NOMO-1 treated with DMSO at 0.1 percent for 48 hours (cell line): ENCODE data around the gene ZNF740.
A peak's percentile ranks its signal among the peaks of the same experiment; 100 is the strongest.
"Not testable (repeated sequence)": the region's sequence is repeated elsewhere in the genome, so short reads cannot be mapped to it uniquely, and the experiment has no call there.

Experiments used
- DNase-seq: peaks from one replicate; lab custom pipeline; 2025; ENCODE audit not compliant: unreplicated experiment; lab: John Stamatoyannopoulos, UW

The ZNF740 gene

DNA sequence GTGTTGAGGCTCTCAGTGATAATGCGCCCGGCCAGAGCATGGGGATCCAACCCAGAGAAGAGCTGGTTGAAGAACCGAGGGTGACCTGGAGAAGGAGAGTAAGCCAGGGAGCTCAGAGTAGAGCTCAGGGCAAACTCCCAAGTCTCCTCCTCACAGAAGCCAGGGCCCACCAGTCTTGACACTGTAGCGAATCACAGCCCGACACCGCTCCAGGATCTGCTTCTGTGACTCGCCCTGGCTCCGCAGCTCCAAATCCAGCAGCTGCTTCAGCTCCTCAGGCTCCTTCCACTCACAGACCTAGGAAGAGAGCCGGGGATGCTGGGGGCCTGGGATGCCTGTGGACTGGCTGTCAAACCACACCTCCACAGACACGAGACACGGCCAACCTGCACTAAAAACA lies 8.2 kb upstream of the ZNF740 start:
- no peak for DNase-seq

- DNase-seq, result no peak
Measured at GRCh38 chr12:53173085-53173715, 7.3 kb upstream of the ZNF740 start.

DNA sequence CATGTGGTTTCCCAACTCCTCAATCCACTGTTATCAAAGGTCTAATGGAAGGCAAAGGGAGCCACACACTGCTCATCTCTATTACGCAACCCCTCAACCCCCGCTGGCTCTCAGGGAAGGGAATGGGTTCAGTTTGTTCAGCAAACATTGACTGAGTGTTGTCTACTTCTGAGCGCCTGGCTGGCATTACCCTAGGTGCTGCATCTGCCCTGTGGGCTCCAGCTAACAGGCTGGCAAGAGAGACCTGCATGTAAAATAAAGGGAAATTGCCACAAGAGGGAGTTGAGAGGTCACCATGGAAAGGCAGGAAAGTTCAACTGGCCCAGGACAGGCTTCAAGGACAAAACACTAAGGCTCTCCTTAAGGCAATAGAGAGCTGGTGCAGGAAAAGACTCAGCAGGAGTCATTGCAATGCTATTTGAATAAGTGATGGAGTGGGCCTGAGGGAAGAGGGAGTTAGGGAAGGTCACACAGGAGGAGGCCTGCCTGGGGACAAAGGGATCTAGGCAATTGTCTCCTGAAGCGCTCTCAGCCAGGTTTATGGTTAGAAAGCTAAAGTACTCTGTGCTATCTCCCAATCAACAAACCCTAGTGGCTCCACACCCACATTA lies 5.5 kb upstream of the ZNF740 start:
- DNase-seq, result peak; percentile 28

GRCh38 chr12:53176750-53177149 lies 3.8 kb upstream of the ZNF740 start:
- DNase-seq, result no peak

DNA sequence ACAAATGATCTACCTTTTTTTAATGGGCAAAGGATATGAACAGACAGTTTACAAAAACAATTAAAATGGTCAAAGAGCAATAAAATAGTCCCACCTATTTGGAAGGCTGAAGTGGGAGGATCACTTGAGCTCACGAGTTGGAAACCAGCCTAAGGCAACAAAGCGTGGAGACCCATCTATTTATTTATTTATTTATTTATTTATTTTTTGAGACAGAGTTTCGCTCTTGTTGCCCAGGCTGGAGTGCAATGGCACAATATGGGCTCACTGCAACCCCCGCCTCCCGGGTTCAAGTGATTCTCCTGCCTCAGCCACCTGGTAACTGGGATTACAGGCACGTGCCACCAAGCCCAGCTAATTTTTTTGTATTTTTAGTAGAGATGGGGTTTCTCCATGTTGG lies 3.1 kb upstream of the ZNF740 start:
- not testable (repeated sequence) for DNase-seq

- not testable (repeated sequence) for DNase-seq
Measured at GRCh38 chr12:53178803-53179202, 1.7 kb upstream of the ZNF740 start.

GRCh38 chr12:53179687-53180219 lies 769 bp upstream of the ZNF740 start:
- peak; percentile 7 for DNase-seq

DNA sequence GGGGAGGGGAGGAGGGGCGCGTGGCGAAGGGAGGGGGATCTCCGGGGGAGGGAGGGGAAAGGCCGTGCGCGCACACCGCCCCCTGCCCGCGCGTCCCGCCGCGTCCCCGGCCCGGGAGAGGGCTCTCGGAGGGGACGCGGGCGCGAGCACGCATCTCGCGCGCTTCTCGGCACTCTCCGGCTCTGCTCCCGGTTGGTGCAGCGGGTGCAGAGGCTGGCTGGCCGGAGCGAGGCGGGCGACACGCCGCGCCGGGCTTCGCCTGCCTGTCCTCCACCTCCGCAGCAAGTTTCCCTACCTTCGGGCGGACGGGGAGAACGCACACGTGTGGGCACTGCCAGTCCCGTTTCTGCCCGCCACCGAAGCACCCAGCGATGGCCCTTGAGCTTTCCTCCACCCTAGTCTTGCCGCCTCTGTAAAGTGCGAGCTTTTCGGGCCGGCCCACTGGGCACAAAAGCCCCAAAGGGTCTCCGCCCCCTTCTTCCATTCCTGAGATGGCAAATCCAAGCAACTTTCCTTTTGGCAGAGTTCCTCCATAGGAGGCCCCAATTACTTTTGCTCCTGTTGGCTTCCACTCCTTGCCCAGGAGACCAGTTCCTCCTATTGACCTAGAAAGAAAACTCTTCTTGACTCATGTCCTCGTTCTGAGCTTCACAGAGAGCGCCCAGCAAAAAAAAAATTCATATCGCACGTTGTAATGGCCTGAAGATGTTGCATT lies 566 bp downstream of the ZNF740 start:
- DNase-seq, result peak; percentile 48

DNA sequence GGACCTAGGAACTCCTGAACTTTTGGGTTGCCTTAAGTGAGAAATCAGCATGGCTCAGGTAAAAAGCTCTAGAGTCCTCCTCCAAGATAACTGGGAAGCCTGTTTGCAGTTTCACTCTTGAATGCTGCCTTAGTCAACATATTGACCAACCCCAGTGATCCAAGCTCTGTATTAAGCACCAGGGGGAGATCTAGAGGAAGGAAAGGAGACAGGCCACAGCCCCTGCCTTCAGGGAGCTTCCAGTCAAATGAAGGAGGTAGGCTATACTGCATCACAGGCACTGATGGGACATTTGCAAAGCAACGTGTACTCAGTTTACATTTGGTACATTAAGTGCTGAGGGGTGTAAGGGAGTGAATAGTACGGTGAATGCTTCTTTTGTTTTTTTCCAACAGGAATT lies 1.4 kb downstream of the ZNF740 start:
- no peak for DNase-seq

GRCh38 chr12:53182903-53183302 lies 2.4 kb downstream of the ZNF740 start:
- DNase-seq, result peak; percentile 64

GRCh38 chr12:53184828-53185227 lies 4.3 kb downstream of the ZNF740 start:
- DNase-seq, result no peak

DNA sequence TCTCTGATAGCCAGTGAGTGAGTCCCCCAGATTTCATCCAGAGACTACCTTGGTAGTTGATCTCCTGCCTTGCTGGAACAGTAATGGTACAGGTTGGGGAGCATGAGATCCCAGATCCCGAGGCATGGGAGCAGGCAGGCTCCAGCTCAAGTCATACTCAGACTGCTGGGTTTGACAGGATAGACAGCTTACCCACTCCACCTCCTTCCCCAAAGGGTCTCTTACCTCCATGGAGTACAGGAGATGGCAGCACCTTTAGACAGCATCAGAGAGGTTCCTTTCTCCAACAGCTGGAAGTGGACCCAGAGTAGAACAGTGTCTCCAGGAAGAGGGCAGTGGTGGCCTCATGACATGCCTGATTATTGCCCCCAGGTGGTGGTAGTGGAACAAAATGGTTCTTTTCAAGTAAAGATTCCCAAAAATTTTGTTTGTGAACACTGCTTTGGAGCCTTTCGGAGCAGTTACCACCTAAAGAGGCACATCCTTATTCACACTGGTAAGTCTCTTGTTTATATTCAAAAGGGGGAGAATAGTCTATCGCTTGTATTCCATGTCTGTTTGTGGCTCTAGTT lies 5.1 kb downstream of the ZNF740 start:
- no peak for DNase-seq

GRCh38 chr12:53186745-53187144 lies 6.2 kb downstream of the ZNF740 start:
- DNase-seq, result no peak

GRCh38 chr12:53187145-53187899 lies 6.8 kb downstream of the ZNF740 start:
- no peak for DNase-seq

DNA sequence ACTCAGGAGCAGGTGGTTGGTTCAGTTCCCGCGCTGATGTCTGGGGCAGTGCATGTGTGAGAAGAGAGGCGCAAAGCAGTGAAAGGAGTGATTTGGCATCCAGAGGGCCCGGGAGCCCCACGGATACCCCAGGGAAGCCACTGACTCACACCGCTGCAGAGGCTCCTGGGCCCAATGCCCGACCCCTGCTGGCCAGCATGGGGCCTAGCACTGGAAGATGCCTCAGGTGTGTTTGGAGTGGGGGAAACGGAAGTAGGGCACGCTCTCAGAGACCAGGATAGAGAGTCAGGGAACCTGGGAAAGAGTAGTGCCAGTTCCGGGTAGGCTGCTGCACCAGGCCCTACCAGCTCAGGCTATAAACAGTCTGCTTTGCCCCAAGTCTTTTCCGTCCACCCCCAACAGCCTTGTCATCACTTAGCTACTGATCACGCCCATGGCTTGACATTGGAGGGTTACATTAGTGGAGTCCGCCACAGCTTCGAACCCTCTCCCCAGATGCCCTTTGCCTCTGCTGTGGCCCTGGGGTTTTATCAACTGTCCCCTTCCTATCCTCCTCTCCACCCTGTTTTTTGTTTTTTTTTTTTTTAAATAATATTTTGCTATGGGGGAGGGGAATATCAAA lies 9.7 kb downstream of the ZNF740 start:
- no peak for DNase-seq

GRCh38 chr12:53191096-53191884 lies 10.8 kb downstream of the ZNF740 start:
- DNase-seq, result no peak

- no peak for DNase-seq
Measured at GRCh38 chr12:53191885-53192530, 11.5 kb downstream of the ZNF740 start.

GRCh38 chr12:53192531-53193021 lies 12.1 kb downstream of the ZNF740 start:
- no peak for DNase-seq

- no peak for DNase-seq
Measured at GRCh38 chr12:53193040-53193439, 12.5 kb downstream of the ZNF740 start.
